HG03439 (cell line): ENCODE data around the gene HIP1.
"Not testable (repeated sequence)": the region's sequence is repeated elsewhere in the genome, so short reads cannot be mapped to it uniquely, and the experiment has no call there.

Experiments used
- ATAC-seq: cut with Tn5 transposase; IDR thresholded peaks from one replicate; pipeline ENCODE4 v1.9.1; 2021; ENCODE audit warnings: mild to moderate bottlenecking, moderate library complexity; ENCODE audit not compliant: unreplicated experiment

The HIP1 gene

DNA sequence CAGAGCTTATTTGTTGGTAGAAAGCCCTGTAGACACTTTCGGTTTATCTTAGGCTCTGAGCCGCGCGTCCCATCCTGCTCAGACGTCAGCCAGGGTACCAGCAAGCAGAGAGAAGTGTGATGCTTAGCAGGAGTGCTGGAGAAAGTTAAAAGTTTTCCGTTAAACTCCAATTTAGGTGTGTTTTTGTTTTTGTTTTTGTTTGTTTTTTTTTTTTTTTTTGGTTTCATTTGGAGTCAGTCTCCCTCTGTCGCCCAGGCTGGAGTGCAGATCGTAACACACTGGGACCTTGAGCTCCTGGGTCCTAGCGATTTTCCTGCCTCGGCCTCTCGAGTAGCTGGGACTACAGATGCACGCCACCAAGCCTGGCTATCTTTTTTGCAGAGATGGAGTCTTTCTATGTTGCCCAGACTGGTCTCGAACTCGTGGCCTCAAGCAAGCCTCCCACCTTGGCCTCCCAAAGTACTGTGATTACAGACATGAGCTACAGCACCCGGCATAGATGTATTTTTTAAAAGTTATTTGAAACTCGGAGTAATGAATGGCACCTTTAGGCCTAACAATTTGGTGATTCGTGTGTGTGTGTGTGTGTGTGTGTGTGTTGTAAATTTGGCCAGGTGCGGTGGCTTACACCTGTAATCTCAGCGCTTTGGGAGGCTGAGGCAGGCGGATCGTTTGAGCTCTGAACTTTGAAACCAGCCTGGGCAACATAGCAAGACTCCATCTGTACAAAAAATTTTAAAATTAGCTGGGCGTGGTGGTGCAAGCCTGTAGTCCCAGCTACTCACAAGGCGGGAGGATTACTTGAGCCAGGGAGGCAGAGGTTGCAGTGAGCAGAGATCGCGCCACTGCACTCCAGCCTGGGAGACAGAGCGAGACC is 1.3 kb upstream of the HIP1 start:
- ATAC-seq, result no peak

DNA sequence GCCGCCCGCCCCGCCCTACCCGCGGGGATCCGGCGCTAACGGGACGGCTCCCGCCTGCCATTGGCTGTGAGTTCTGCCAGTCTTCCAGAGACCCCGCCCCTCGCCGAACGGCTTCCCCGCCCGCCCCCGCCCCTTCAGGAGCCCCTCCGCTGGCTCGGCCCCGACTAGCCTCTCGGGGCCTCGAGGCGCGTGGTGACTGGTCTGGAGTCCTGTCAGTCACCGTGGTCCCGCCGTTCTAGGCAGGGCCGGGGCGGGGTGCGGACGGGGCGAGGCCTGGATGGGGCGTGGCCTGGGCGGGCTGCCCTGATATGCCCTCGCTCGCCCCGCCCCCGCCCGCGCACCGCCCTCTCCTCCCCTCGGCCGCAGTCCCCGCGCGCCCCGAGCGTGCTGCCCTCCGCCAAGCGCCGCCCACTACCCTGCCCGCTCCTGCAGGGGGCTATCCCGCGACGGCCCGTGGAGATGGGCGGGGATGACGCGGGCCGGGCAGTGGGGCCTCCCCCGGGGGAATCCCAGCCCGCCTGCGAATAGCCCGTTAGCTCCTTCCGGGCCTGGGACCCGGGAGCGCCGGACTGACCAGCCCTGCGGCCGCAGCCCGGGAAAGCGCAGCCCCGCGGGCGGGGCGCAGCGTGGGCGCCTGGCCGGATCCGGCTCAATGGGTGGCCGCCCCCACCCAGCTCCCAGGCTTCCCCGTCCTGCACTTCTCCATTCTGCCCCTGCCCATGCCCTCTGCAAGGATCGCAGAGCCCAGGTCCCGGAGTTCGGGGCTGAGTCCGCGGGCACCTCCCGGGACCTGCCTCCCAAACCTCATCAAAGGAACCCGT is 444 bp upstream of the HIP1 start:
- ATAC-seq, result peak; percentile 88

DNA sequence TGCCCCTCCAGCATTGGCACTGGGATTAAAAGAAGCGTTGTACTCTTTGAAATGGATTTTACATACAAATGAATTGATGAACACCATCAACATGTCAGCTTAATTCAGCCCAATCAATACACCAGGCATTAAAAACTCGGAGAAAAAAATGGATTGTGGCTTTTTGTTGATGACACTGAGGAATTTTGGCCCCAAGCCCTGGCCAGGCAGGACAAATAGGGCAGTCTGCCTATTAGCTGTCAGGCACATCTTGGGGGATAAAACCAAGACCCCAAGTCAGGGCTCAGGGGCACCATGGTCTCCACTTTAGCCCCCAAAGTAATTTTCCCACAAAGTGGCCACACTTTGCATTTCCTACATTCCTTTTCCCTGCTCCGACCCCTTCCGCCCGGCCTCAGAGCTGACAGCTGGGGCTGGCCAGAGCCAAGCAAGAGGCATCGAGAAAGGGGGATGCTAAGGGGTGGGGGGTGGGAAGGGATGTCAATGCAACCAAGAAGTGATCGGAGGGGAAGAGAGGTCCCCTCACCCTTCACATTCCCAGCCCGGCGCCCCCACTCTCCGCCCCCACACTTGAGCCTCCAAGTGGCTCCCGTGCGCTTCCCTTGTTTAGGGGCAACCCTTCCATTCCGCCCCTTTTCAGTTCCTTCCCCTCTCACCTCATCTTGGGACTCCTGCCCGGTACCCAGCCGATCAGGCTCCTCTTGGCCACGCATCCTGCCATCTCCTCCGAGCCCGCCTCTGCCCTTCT is 711 bp downstream of the HIP1 start:
- no peak for ATAC-seq

DNA sequence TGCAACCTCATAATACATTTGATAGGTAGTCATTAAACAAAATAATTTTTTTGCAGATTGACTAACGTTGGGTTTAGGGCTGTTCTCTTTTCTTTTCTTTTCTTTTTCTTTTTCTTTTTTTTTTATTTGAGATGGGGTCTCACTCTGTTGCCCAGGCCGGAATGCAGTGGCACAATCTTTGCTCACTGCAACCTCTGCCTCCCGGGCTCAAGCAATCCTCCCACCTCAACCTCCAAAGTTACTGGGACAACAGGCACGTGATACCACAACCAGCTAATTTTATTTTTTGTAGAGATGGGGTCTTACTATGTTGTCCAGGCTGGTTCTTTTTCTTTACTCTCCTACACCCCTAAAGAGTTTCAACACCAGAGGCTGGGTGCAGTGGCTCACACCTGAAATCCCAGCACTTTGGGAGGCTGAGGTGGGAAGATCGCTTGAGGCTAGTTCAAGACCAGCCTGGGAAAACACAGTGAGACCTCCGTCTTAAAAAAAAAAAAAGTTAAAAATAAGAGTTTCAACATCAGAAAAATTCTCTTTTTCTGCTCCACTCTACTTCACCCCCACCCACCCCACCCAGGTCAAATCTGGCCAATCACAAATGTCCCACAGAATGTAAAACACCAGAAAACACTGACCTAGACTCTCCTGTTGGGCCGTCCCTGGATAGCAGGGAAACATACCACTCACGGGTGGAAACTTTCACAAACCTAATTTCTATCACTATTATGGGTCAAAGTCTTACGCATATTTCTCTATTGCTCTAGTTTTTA is 3.0 kb downstream of the HIP1 start:
- ATAC-seq, result no peak

DNA sequence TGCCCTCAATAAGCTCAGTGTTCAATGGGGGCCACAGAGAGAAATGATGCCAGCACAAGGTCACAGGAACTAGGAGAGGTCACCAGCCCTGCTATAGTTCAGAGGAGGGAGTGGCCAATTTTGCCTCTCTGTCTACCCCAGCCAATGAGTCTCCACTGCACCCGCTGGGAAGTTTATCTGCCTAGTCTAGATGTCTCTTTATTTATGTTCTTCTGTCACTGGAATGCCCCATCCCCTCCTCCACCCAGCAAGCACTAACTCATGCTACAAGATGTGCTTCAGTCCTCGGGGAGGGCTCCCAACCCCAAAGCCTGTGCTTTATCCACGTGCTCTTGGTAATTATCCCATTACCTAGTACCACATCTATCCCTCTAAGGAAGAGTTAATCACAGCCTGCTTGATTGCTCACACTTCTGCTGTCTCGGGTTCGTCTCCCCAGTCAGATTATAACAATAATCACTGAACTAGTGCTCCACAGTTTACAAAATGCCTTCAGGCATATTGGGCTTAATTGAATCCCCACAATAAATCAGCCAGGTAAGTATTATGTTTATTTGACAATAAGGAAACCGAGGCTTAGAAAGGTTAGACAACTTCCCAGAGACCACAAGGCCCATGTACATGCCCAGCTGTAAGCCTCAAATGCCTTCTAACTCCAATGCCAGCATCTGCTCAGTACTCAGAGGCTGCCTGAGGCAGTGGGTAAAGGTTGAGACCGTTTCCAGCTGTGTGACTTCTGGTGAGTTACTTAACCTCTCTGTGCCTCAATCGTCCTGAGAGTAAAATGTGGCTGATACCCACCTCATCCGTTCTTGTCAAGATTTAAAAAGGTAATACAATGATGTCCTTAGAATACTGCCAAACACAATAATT is 3.9 kb downstream of the HIP1 start:
- no peak for ATAC-seq

DNA sequence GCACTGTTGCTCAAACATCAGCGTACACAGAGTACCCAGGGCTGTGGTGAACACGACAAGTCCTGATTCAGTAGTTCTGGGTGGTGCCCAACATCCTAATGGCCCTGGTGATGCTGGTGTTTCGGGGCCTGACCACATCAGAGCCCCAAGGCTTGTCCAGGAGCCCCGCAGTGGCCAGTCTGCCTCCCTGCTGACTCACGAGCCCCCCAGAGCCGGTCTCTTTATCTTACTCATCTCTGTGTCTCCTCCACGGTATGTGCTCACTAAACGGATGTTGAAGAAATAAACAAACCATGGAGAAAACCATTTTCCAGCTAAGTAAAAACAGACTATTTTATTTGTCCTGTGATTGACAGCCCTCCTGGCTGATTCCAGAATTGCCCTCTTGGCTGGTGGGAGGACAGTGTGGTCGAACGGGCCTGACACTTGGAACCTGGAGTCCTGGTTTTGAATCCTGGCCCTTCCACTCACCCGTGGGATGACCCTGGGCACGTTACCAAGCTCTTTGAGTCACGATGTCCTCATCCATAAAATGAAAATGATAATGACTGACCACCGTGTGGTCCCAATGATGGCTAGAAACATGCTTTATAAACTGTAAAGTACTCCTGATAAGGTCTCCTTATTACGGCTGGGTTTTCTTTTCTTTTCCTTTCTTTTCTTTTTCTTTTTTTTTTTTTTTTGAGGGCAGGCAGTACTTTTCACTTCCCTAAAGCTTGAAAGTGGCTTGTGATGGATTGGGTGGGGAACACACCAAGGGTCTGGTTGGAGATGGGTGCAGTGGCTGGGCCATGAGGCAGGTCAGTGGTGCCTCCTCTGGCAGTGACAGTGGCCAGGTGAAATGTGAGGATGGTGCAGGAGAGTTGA is 5.7 kb downstream of the HIP1 start:
- no peak for ATAC-seq

DNA sequence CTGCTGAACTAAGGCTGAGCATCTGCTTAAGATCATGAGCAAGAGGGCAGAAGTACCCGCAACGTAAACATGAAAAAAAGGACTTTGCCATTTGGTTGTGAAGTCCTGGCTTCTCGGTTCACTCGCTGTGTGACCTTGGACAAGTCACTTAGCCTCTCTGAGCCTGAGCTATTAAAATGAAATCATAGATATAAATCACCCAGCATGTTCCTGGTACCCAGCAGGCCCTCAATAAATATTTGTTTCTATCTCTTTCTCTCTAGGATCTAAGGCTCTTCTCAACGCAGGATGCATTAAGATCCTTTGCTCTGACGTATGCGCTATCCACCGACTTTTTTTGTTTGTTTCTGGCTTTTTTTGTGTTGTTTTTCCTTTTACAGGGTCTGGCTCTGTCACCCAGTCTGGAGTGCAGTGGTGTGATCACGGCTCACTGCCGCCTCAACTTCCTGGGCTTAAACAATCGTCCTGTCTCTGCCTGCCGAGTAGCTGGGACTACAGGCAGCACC is 6.7 kb downstream of the HIP1 start:
- ATAC-seq, result no peak

DNA sequence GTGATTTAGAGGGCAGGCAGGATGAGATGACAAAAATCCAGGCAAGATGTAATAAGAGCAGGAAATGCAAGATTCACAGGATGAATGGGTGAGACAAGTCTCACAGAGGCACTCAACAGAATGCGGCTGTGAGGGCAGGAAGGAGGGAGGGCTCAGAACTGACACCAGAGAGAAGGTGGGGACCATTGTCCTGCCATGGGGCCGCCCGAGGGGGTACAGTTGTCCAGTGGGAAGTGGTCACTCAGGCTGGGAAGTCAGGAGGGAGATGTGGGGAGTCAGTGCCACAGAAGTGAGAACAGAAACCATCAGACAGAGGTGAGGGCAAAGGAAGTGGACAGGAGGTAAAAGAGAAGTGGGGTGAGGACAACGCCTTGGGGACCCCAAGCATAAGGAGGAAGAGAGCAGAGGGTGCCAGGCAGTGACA is 8.9 kb downstream of the HIP1 start:
- no peak for ATAC-seq

DNA sequence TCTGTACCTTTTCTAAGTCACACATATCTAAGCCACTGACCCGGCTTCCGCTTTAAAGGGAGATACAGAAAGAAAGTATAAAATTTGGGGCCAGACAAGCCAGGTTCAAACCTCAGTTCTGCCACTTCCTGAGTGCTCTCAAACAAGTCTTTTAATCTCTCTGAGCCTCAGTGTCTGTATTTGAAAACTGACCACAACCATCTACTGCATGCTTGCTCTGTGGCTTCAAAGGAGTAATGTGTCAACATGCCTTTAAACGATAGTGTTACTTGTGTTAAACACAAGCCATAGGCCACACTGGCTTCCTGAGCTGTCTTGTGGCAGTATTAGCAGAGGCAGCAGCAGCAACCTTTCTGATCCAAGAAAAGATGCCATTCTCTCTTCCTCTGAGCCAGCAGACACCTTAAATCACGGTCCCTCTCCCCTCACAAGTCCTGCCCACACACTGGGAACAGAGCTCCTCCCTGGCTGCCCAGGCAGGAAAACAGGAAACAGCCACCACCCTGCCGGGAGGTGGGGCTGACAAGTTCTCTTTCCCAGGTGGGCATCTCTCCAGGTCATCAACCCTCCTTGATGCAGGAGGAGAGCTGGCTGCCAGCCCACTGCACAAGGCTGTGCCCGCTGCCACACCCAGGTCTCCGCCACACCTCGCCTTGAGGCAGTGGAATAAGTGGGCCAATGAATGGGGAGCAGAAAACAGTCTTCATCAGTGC is 10.7 kb downstream of the HIP1 start:
- no peak for ATAC-seq

DNA sequence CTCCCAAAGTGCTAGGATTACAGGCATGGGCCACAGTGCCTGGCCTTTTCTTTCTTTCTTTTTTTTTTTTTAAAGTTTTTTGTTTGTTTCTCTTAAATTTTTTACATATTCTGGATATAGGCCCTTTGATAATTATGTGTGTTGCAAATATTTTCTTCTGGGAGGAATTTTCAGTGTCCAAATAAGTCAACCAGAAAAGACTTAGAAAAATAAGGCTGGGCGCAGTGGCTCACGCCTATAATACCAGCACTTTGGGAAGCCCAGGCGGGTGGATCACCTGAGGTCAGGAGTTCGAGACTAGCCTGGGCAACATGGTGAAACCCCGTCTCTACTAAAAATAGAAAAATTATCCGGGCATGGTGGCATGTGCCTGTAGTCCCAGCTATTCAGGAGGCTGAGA is 11.4 kb downstream of the HIP1 start:
- ATAC-seq, result not testable (repeated sequence)

DNA sequence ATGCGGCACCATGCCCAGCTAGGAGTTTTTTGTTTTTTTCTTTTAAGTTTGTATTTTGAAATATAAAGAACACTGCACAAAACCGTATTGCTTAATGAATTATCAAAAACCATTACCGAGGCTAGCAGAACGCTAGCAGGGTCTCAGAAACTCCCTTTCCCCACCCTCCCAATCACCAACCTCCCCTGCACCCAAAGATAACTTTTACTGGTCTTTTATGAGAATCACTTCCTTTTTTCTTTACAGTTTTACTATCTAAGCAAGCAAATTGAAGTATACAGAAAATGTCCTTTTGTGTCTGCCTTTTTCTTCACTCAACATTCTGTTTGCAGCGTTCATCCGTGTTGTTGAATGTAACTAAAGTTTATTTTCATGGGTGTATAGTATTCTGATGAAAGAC is 13.4 kb downstream of the HIP1 start:
- no peak for ATAC-seq

DNA sequence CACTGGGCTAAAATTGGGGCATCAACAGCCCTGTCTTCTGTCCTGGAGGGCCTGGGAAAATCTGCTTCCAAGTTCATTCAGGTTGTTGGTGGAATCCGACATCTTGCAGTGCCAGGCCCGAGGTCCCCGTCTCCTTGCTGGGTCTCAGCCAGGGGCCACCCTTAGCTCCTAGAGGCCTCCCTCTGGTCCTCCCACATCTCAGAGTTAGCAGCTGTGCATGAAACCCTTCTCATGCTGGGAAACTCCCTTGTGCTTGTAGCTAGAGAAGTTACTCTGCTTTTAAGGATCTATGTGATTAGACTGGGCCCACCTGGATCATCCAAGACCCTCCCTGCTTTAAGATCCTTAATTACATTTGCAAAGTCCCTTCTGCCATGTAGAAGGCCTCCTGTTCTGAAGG is 15.3 kb downstream of the HIP1 start:
- ATAC-seq, result no peak

DNA sequence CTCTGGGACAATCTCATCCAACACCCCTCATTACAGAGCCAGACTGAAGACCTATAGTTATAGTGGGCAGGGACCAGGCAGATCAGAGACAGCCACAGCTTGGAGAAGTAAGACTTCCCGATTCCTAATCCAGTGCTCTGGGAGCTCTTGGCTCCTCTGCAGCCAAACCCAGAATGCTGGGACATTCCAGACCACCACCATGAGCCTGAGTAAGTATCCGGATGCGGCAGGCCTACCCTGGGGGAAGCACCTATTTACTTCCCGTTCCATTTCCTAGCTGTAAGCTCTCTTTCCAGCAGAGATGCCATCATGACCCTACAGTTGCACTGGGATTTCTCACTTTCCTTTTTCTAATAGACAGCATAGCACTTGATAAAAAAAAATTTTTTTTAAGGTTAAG is 16.4 kb downstream of the HIP1 start:
- no peak for ATAC-seq

DNA sequence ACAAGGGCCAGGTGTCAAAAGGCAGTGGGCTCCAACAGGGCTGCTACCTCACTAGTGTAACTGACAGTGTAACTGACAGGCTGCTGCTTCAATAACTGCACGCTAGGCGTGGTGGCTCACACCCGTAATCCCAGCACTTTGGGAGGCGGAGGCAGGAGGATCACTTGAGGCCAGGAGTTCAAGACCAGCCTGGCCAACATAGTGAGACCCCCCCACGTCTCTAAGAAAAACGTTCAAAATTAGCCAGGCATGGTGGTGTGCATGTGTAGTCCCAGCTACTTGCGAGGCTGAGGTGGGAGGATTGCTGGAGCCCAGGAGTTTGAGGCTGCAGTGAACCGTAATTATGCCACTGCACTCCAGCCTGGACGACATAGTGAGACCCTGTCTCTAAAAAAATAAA is 16.8 kb downstream of the HIP1 start:
- not testable (repeated sequence) for ATAC-seq

DNA sequence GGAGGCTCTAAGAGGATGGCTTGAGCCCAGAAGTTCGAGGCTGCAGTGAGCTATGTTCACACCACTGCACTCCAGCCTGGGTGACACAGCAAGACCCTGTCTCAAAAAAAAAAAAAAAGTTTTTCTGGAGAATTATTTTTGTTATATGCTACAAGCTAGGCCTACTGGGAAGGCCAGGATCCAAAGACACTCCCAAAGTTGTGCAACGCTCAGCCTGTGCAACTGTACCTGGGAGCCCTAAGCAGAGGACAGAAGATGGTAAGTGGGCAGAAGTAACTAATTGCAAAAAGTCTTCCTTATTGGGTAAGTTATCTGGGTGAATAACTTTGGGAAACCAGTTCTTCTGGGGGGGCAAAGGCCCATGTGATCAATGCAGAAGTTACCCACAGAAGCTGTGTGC is 17.3 kb downstream of the HIP1 start:
- no peak for ATAC-seq

DNA sequence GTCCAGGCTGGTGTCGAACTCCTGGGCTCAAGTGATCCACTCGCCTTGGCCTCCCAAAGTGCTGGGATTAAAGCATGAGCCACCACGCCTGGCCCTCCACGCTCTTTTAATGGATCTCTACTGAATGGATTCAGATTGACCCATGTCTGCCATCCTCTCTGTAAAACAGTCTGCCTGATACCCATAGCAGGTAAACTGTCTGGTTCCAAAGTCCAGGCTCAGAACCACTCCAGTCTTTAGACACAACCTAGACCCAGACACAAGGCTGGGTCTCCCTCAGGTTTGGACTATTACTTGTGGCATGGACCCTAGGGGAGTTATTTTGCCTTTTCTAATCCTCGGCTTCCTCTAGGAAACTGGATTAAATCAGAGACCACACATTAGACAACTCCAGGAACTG is 19.1 kb downstream of the HIP1 start:
- no peak for ATAC-seq

DNA sequence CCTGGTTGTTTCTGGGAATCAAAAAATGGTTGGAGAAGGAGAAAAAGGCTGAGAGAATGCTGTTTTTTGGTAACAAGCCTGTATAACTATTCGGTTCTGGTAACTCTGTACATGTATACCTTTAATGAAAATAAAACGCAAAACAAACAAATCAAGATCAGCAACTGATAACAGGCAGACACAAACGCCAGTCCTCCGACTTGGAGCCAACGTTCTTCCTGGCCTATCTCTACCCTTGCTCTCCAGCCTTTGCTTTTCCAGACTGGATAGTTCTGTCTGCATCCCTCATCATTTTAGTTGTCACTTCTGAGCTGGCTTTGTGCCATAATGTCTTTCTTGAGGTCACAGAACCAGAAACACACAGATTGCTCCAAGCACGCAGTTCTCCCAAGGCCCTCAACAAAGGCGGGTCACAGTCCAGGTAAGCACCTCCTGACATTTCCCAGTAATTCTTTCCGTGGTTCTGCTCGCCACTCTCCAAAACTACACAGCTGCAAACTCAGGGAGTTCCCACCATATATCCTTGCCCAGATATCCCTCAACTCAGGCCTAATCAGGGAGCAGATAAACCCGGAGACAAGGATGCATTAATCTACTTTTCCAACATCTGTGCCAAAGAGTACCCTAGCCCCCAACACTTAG is 20.2 kb downstream of the HIP1 start:
- ATAC-seq, result no peak
